Ovary (tissue), 9 donors: ENCODE results near the gene OGN. TPM values are rescaled to one million over a fixed set of nuclear protein-coding genes. Genes with fewer than 3 reads are reported as not detected.

Source experiments
- DNase-seq, 5 donors: peaks; one replicate each; pipeline ENCODE4 v3.0.0-alpha.2; 2019 to 2020
- H3K27ac ChIP-seq, 2 donors: fragments of 200-600 bp; one replicate each; pipeline versions ENCODE4 v1.5.1 to v1.8.0; 2019 to 2022
- H3K27me3 ChIP-seq: fragments of 200-600 bp; one replicate; pipeline ENCODE4 v1.8.0; 2022
- H3K36me3 ChIP-seq: fragments of 200-600 bp; sonication (generic); one replicate; pipeline ENCODE4 v1.5.1; 2019
- H3K4me1 ChIP-seq: one replicate; pipeline ENCODE4 v1.8.1; 2013; ENCODE audit warnings: mild to moderate bottlenecking, moderate library complexity; ENCODE audit not compliant: insufficient read depth
- H3K4me3 ChIP-seq: fragments of 200-600 bp; sonication (generic); one replicate; pipeline ENCODE4 v1.5.1; 2017
- H3K9me3 ChIP-seq, 2 donors: fragments of 200-600 bp in 1 of 2; sonication (generic) in 1 of 2; one replicate each; pipeline versions ENCODE4 v1.5.1 to v1.8.1; 2013 to 2019; ENCODE audit warnings: mild to moderate bottlenecking in 1 of 2, moderate library complexity in 1 of 2
- CTCF ChIP-seq, 3 donors: fragments of 450-650 bp in 2 of 3; fragments of 200-600 bp in 1 of 3; IDR thresholded peaks; one replicate each; pipeline versions ENCODE4 v1.5.1 to v1.8.0; 2016 to 2022; ENCODE audit warnings: antibody characterized with exemption in 3 of 3, mild to moderate bottlenecking in 1 of 3
- EP300 ChIP-seq: sonication (generic); formaldehyde crosslinking; IDR thresholded peaks from one replicate; pipeline ENCODE4 v1.6.1; 2017; ENCODE audit warnings: antibody characterized with exemption
- POLR2A ChIP-seq: fragments of 450-650 bp; IDR thresholded peaks from one replicate; pipeline ENCODE4 v1.6.1; 2017; ENCODE audit warnings: antibody characterized with exemption, mild to moderate bottlenecking, moderate library complexity
- WGBS, 3 donors: extraction: QIAGEN DNeasy Blood & Tissue Kit in 1 of 3; methylation state at CpG; one replicate each; pipeline versions ENCODE4 v1.1.5 to v1.1.7; 2013 to 2017; 5-methylcytosine and 5-hydroxymethylcytosine counted together
- intact Hi-C, 4 donors: fragments of 100-400 bp; cut with DNase I; formaldehyde crosslinking; loops; one replicate each; pipeline versions ENCODE4 v1.11.0 to v1.15.1; 2022 to 2023
- polyA plus RNA-seq, 2 donors: library from polyadenylated mRNA; stranded (reverse); fragments of 200-250 nt in 1 of 2; fragments of 350-450 nt in 1 of 2; fragmentation: Illumina TruSeq in 1 of 2; extraction: RNeasy Lipid Tissue Mini Kit (QIAGEN cat#74804) in 1 of 2; gene quantifications; one replicate each; pipeline ENCODE4 v1.2.3, GENCODE V29; 2013 to 2014
- total RNA-seq, 7 donors: library from RNA; depleted of rRNA in 2 of 7; stranded (reverse); fragments of >200 nt in 2 of 7; fragmentation: NEBNext Ultra II Directional in 3 of 7; extraction: Animal tissue kit (Norgen Biotek cat#: 25700) in 3 of 7; gene quantifications; one replicate each; pipeline versions ENCODE4 v1.1.0 to v1.2.4, GENCODE V29; 2016 to 2023
- donor health status: DM: no; HTN: no; CAD: no; lungs with moderate emphysema.
- donor health status: DM: no; HTN: no; CAD: no.
- donor health status: Bipolar disorder and iron deficiency.
- donor health status: DM: yes; HTN: yes; CAD: no.
- donor health status: DM: no; HTN: no; CAD: no.
- donor health status: DM: yes; HTN: yes; CAD: no.

The OGN gene
- total and polyA plus RNA-seq, 9 donors = 19.3 to 217 (median 63.2) TPM

- TF ChIP-seq EP300 (no peak), CTCF (IDR thresholded peaks at IDR 0.05) (no peak), POLR2A (no peak)
- Histone ChIP-seq H3K4me1 (no peaks in the 10 kb centered on the region), H3K27ac (no peak overlapping the region), H3K36me3 (no peaks in the 10 kb centered on the region), H3K4me3 (no peak overlapping the region), H3K27me3 (no peaks in the 10 kb centered on the region), H3K9me3 (no peaks in the 10 kb centered on the region)
- no peak for DNase-seq
- WGBS, 3 donors = 71 to 73% (median 73%) methylated on average over 2 of the region's 2 CpGs
- intact Hi-C loops = no loop called here
These were observed 44.9 kb downstream of the OGN start for GRCh38 chr9:92359394-92359995.

DNA sequence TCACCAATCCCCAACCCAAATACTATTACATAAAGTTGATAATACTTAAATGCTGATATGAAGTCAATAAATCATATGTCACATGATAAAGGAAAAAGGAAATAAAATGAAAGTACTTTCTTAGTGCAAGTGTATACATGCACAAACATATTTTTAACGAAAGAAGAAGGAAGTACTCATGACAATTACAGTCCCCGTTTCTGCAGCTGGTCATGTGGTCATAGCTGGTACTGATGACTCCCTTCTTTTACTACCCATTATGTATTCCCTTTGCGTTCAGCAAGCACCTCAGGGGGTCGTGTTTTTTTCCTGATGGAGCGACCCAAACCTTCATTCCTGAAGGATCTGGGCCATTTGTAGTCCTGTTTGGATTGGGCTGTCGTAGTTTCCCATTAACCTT is 51.3 kb downstream of the OGN start:
- Histone ChIP-seq H3K27me3 (no peaks in the 10 kb centered on the region), H3K27ac (no peak overlapping the region), H3K9me3 (peaks cover 0 to 3% of the 10 kb centered on the region in 2 donors), H3K36me3 (no peaks in the 10 kb centered on the region), H3K4me3 (no peak overlapping the region), H3K4me1 (peaks cover 4% of the 10 kb centered on the region)
- 92 to 94% (median 94%) methylated on average over 6 of the region's 6 CpGs for WGBS, 3 donors
- TF ChIP-seq EP300 (no peak), CTCF (IDR thresholded peaks at IDR 0.05) (no peak), POLR2A (no peak)
- intact Hi-C loops = loop anchor here in 1 of 4 donors (5.0 kb wide), 1 partner anchor 79 kb away; no protein-coding TSS in a partner anchor
- DNase-seq = no peak

- Histone ChIP-seq H3K27me3 (no peaks in the 10 kb centered on the region), H3K4me3 (no peak overlapping the region), H3K27ac (peak overlapping the region in 1 of 2 donors; percentile 86), H3K36me3 (no peaks in the 10 kb centered on the region), H3K4me1 (peaks cover 4% of the 10 kb centered on the region), H3K9me3 (peaks cover 0 to 3% of the 10 kb centered on the region in 2 donors)
- no peak for DNase-seq
- no peak for TF ChIP-seq POLR2A
- TF ChIP-seq EP300 = no peak
- no peak for TF ChIP-seq CTCF (IDR thresholded peaks at IDR 0.05)
- intact Hi-C loops = loop anchor here in 1 of 4 donors (5.0 kb wide), 1 partner anchor 82 kb away; no protein-coding TSS in a partner anchor
These were observed 53.6 kb downstream of the OGN start for GRCh38 chr9:92350740-92351133.

DNA sequence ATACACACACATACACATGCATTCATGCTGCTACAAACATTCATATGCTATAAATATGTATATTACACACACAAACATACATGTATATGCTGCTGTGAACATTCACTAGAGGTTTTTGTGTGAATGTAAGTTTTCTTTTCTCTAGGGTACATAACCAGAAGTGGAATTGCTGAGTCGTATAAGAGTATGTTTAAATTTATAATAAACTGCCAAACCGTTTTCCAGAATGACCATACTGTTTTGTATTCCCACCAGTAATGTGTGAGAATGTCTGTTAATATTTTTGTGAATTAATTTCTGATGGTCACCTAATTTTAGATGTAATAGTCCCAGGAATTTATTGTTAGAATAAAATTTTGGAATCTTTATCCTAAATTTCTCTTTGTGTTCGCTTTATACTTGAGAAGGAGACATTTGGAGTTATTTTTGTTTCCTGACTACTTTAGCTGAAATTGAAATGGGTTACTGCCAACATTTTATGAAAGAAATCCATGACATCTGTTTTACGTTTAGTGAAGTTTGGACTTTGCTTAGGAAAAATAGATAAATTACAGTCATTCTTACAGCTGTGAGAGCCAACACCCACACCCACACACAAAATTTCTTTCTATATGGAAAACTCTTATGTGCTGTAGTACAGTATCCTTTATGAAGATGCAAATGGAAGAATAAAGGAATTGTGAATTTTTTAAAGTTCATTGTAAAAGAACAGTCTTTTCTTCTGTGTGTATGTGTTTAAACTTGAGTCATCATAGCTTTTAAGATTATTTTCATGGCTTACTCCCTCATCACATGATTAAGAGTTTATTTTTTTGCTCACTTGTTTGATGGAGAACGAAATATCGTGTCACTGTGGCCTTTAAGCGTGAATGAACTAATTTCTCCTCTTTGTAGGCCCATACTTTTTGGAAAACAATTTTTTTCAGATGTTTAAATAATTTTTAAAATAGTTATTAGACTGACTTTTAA is 54.3 kb downstream of the OGN start:
- H3K36me3 ChIP-seq = no peaks in the 10 kb centered on the region
- H3K4me1 ChIP-seq = peaks cover 4% of the 10 kb centered on the region
- H3K4me3 ChIP-seq = no peak overlapping the region
- intact Hi-C loops = loop anchor here in 1 of 4 donors (5.0 kb wide), 1 partner anchor 82 kb away; no protein-coding TSS in a partner anchor
- TF ChIP-seq CTCF (IDR thresholded peaks at IDR 0.05) (no peak), EP300 (no peak), POLR2A (no peak)
- WGBS, 3 donors = 8 to 9% (median 9%) methylated on average over 7 of the region's 7 CpGs
- DNase-seq = no peak
- peaks cover 0 to 3% of the 10 kb centered on the region in 2 donors for H3K9me3 ChIP-seq
- no peaks in the 10 kb centered on the region for H3K27me3 ChIP-seq
- peak overlapping the region in 1 of 2 donors; percentile 86 for H3K27ac ChIP-seq
